K562 treated with DMSO at 1 percent for 48 hours (cell line): ENCODE measurements around the gene TYSND1. TPM values are rescaled to one million over a fixed set of nuclear protein-coding genes. Genes with fewer than 3 reads are reported as not detected.

Experiments used
- total RNA-seq: library from RNA; unstranded; fragments of 300-600 nt; gene quantifications from 2 replicates; pipeline ENCODE4 v1.2.3, GENCODE V29; 2022; ENCODE audit warnings: low replicate concordance; ENCODE audit errors: extremely low read depth

Gene TYSND1, protein sequence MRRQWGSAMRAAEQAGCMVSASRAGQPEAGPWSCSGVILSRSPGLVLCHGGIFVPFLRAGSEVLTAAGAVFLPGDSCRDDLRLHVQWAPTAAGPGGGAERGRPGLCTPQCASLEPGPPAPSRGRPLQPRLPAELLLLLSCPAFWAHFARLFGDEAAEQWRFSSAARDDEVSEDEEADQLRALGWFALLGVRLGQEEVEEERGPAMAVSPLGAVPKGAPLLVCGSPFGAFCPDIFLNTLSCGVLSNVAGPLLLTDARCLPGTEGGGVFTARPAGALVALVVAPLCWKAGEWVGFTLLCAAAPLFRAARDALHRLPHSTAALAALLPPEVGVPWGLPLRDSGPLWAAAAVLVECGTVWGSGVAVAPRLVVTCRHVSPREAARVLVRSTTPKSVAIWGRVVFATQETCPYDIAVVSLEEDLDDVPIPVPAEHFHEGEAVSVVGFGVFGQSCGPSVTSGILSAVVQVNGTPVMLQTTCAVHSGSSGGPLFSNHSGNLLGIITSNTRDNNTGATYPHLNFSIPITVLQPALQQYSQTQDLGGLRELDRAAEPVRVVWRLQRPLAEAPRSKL
- not detected in 2 replicates for total RNA-seq

DNA sequence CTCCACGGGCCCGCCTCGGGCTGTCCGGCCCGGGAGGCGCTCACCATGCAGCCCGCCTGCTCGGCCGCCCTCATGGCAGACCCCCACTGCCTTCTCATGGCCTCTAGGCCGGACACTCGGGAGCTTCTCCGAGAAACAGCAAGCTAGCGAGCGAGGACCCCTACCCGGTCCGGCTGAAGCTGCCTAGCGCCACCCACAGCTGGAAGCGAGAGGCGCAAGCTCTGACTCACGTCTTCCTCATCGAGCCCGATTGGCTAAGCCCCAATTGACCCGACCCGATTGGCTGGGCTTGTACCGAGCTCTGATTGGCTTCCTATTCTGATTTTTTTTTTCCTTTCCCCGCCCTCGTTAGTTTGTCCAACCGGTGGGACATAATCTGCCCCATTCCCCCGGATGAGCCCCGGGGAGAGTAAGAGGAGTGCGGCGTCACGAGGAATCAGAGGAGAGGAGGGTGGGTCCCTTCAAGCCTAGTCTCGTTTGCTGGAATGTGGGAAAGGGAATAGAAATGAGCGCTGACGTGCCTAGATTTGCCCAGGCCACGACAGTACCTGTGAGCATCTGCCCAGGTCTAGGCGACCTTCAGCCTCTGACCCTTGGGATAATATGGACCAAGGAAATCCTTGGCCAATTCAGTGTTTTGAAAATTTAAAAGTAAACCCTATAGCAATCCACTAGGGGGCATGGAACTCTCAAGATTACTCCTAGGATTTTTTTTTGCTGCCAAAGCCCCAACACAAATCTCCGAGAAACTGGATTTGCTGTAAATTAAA is at the start of gene TYSND1:
Gene TYSND1, minus strand, starts transcription at position 212 of the 770 bp plus-strand sequence. Its CDS starts 114 bp downstream, at position 98.

DNA sequence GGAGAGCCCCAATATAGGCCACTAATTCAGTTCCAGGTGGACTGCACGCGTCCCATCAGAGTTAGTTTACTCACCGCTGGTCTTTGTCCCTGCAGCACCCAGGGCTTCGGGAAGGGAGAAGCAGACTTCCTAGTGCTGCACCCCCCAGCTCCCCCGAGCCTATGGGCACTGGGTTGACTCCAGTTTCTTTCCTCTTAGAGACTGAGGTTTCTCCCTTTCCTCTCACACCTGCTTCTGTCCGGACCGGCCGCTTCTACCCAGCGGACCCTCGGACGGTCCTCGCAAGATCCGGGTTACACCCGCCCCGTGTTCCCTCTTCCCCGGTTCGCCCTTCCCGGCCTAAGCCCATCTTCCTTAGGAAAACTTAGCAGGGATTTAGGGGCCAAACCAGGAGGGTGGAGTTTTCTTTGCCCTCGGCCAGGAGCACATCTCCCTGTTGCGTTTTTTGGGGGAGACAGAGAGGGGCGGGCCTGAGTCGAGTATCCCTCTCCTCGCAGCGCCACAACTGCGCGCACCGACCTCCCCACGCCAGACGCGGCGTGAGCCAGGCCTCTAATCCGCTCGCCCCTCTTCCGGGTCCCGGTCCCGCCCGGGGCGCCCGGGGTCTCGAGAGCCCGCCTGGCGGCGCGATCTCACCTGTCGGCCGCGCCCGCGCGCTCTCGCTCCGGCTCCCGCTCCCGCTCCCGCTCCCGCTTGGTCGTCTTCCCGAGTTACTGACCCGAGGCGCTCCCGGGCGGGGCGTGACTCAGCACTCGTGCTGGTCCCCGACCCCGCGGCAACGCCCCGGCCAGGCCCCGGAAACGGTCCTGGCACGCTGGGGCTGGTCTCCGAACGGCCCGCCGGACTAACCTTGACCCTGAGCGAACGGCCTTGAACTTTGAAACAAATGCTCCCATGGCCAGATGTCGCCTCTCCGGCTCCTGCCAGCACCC is 14.1 kb downstream of the TYSND1 start, which contains the start of gene AIFM2:
Gene AIFM2, minus strand, starts transcription at position 728 of the 932 bp plus-strand sequence. CDS start 8,741 bp downstream, outside the sequence.

Other genes starting within 250 kb of the TYSND1 start
- gene MACROH2A2, start 93.9 kb downstream of the TYSND1 start, total RNA-seq: not detected in 2 replicates
- gene AIFM2, start 13.9 kb downstream of the TYSND1 start, total RNA-seq: not detected in 2 replicates
- gene SAR1A, start 23.8 kb upstream of the TYSND1 start, total RNA-seq: not detected in 2 replicates
- not detected in 2 replicates for gene PPA1, start 86.7 kb upstream of the TYSND1 start, total RNA-seq
- not detected in 2 replicates for gene NPFFR1, start 137.3 kb upstream of the TYSND1 start, total RNA-seq
- not detected in 2 replicates for gene LRRC20, start 235.9 kb upstream of the TYSND1 start, total RNA-seq